ENCODE results near the gene BMP5.

DNA sequence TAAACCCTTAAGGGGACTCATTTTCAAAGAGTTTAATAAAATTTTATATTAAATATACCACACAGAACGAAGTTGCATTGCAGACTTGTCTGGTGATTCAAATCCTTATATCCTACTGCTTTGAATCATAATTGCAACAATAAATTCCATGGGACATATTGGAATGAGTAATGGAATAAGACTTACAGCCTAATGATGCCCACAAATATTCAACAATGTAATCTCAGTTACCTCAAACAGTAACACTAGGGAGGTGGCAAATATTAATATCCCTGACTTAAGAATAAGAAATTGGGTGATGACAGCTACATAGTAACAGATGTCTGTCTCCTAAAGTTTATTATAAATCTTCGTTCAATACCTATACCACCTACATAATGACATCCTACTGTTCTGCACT is 52.6 kb downstream of the BMP5 start:
- TF ChIP-seq SUZ12 (IDR thresholded peaks at IDR 0.05; ENCODE audit: extremely low read depth, insufficient read depth, insufficient read length) = no peak
- no peak for TF ChIP-seq ZNF274 (IDR thresholded peaks at IDR 0.05; ENCODE audit: low read depth, low read length)
- no peak for TF ChIP-seq YY1 (IDR thresholded peaks at IDR 0.05; ENCODE audit: insufficient read depth, insufficient read length)

Data from NT2/D1 (cell line).